Cerebellar cortex (tissue), 1 donor: ENCODE data around the gene CRB1.
A peak's percentile ranks its signal among the peaks of the same experiment; 100 is the strongest.

Source experiments
- DNase-seq: peaks from one replicate; pipeline ENCODE4 v3.0.0-alpha.2; 2015; ENCODE audit warnings: low spot score

Gene CRB1

DNA sequence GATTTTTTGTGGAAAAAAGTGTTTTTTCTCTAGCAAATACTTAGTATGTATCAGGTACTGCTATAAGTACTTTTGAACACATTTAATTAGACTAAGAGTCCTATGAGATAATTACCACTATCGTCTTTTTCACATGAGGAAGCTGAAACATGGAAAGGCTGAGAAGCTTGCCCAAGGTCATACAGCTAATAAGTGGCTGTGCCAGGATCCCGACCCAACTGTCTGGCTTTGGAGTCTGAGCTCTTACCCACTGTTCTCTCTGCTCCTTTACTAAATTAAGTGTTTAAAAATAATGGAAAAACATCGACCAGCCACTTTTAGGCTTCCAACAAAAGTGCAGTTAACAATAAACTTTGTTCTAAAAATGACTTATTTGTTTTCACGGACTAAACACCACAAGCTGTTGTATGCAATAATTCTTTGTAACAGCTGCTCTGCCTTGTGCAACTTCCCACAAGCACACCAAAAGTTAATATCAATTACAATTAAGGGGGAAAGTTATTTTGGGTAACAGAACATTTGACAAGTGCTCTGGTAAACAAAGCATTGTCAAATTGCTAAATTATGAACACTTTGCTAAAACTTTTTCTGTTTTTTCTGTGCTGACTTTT is 75.7 kb downstream of the CRB1 start:
- DNase-seq, result no peak

GRCh38 chr1:197351821-197352440 is 83.9 kb downstream of the CRB1 start:
- DNase-seq, result no peak

GRCh38 chr1:197355248-197355995 is 87.4 kb downstream of the CRB1 start:
- DNase-seq, result no peak

- peak; percentile 65 for DNase-seq
Measured at GRCh38 chr1:197356723-197357533, 88.9 kb downstream of the CRB1 start.

DNA sequence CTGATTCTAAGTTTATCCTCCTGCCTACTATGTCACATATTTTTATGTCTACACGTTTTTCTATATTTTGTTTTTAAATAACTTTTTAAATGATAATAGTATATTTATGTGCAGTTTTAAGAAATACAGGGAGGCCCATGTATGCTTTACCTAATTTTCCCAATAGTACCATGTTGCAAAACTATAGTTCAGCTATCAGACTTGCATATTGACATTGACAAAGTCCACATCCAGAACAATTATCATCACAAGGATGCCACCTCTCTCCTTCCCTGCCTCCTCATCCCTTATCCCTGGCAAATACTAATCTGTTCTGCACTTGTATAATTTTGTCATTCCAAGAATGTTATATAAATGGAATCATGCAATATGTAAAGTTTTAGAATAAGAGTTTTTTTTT is 90.9 kb downstream of the CRB1 start:
- no peak for DNase-seq

DNA sequence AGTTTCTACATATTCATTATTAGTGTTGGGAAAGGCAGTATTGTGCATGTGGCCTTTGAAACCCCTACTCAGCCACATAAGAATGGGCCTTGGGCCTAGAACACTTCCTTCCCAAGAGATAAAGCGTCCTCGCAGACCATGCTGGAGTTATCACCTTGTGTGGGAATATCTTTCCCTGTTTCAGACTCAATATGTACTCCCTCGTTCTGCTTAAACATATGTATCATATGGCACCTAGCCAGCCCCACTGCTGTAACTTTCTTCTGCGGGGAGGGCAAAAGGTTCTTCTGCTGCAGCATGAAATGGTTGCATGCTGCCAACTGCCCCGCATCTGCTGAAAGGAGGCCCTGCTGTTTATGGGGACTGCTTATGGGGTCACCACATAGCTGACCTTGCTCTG is 92.0 kb downstream of the CRB1 start:
- no peak for DNase-seq

- no peak for DNase-seq
Measured at GRCh38 chr1:197362871-197363270, 94.8 kb downstream of the CRB1 start.

- no peak for DNase-seq
Measured at GRCh38 chr1:197363855-197364254, 95.8 kb downstream of the CRB1 start.

- DNase-seq, result no peak
Measured at GRCh38 chr1:197366996-197367395, 98.9 kb downstream of the CRB1 start.

DNA sequence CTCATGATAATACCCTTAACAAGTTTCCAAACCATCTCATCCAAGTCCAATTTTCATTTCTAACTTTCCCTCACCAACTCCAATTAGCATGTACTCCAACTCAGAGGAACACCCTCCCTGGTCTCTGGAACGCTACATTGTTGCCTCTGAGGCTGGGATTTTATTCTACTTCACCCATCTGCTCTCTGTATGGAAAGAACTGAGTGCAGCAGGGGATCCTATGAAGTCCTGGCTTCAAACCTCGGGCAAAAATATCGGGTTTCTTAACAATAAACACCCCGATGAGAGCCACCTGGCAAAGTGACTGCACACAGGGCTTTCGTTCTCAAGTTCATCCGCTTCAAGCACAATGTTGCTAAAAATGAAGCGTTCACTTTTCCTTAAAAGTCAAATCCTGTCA is 99.6 kb downstream of the CRB1 start:
- peak; percentile 58 for DNase-seq

GRCh38 chr1:197374428-197374827 is 106.4 kb downstream of the CRB1 start:
- no peak for DNase-seq

DNA sequence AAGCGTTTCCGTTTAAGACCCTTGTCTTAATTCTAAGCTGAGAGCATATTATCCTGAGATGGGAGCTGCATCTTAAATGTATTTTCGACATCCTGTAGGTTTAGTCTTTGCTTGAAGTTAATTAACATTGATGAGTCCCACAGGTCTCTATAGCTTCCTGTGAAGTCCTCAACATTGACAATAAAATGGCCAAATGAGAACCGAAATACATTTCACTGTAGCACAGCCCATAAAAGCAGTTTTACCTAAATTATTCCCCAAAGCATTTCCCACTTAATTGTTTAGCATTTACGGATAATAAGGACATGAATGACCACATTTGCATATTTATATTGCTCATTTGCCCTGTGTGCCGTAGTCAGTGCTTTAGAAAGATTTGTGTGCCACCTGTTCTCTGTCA is 116.4 kb downstream of the CRB1 start:
- no peak for DNase-seq

DNA sequence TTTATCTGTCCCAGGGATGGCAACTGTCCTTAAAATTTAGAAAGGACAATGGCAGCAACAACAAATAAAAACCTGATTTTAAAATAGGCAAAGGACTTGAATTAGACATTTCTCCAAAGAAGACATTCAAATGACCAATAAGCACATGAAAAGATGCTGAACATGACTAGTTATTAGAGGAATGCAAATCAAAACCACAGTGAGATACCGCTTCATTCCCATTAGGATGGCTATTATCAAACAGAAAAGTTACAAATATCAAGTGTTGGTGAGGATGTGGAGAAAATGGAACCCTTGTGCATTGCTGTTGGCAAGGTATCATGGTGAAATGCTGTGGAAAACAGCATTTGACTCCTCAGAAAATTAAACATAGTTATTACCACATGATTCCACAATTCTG is 120.7 kb downstream of the CRB1 start:
- no peak for DNase-seq

DNA sequence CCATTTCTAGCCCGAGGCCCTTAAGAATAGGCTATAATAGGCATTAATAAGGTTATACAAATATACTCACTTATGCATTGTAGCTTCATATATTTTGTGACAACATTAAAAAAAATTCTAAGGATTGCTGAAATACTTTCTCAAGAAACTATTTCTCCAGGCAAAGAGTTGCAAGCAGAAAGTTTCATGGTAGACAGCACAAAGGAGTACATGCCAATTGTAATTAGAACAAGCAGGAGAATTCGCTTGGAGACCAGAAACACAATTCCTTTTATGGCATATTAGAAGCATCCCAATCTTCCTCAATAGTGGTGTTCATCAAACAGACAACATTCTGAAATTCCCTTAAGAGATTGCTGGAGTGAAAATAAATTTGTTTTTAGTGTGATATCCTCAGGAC is 122.8 kb downstream of the CRB1 start:
- DNase-seq, result no peak

- DNase-seq, result no peak
Measured at GRCh38 chr1:197391303-197392226, 123.5 kb downstream of the CRB1 start.

- DNase-seq, result no peak
Measured at GRCh38 chr1:197392541-197392940, 124.5 kb downstream of the CRB1 start.

DNA sequence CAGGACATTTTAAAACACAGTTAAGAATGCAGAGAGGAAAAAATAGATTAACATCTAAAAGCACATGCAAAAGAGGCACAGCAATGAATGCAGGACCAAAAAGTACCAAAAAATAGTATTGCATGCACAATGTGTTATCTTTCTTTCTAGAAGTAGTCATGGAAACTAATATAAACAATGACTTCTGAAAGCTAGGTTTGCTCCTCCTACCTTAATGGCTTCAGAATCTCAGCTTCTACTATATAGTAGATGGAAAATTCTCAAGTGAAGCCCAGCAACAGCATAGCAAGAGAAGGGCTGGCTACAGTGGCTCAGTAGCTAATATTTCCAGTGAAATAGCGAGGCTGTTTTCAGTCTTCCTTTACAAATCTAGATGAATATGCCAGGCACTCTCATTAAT is 125.1 kb downstream of the CRB1 start:
- no peak for DNase-seq

GRCh38 chr1:197393772-197394171 is 125.7 kb downstream of the CRB1 start:
- DNase-seq, result no peak

DNA sequence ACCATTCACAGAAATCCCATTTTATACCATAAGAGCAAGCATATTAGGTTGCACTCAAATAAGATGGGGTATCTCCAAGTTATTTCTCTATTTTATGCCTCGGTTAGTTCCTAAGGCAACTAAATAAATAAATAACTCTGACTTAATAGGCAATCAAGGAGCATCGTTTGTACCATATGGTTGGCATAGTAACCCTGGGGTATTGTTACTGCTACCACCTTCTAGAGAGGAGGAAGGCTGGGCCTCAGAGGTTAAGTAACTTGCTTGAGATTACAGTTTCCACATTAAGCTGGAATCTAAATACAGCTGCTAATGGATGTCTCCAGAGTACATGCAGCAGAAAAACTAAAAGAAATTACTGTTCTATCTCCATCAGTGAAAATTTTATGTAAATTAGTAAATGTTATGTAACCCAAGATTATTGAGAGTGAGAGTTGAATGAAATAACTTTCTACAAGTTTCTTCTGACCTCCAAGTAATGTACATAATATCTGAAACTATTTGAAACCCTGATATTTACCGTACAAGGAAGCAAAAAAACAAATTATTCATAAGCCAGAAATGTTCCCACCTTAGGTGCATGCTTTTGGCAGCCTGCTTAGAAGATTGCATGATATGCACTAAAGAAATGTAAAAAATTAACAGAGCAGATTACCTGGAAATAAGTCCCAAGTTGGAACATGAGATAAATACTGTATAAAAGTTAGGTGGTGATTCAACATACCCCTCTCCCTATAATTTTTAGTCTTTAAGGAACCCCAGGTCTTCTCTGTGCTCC is 127.0 kb downstream of the CRB1 start:
- no peak for DNase-seq

- DNase-seq, result no peak
Measured at GRCh38 chr1:197397895-197398294, 129.8 kb downstream of the CRB1 start.
